Testis (tissue), 3 donors: ENCODE results near the gene GUCD1. TPM values are rescaled to one million over a fixed set of nuclear protein-coding genes. Genes with fewer than 3 reads are reported as not detected.

ENCODE experiments used
- DNase-seq: peaks from one replicate; pipeline ENCODE4 v3.0.0-alpha.2; 2019
- H3K27ac ChIP-seq, 2 donors: fragments of 200-600 bp; sonication (generic); one replicate each; pipeline ENCODE4 v1.5.1; 2019
- H3K27me3 ChIP-seq: fragments of 200-600 bp; sonication (generic); one replicate; pipeline ENCODE4 v1.5.1; 2019
- H3K36me3 ChIP-seq: fragments of 200-600 bp; sonication (generic); one replicate; pipeline ENCODE4 v1.5.1; 2017; ENCODE audit warnings: low read depth; ENCODE audit errors: missing control alignments
- H3K4me1 ChIP-seq: fragments of 200-600 bp; sonication (generic); one replicate; pipeline ENCODE4 v1.5.1; 2019
- H3K4me3 ChIP-seq, 2 donors: fragments of 200-600 bp; sonication (generic); one replicate each; pipeline ENCODE4 v1.5.1; 2017 to 2019
- H3K9me3 ChIP-seq: fragments of 200-600 bp; sonication (generic); one replicate; pipeline ENCODE4 v1.5.1; 2017
- POLR2A ChIP-seq: fragments of 450-650 bp; IDR thresholded peaks from one replicate; pipeline ENCODE4 v1.6.1; 2017; ENCODE audit warnings: antibody characterized with exemption, mild to moderate bottlenecking, moderate library complexity
- WGBS, 2 donors: methylation state at CpG; one replicate each; pipeline ENCODE4 v1.1.5; 2018; 5-methylcytosine and 5-hydroxymethylcytosine counted together
- intact Hi-C: fragments of 100-400 bp; cut with DNase I; formaldehyde crosslinking; loops from one replicate; pipeline ENCODE4 v1.15.1; 2023; ENCODE audit warnings: low total_unique reads
- polyA plus RNA-seq: library from polyadenylated mRNA; stranded (reverse); fragments of 350-450 nt; fragmentation: Illumina TruSeq; extraction: RNeasy Lipid Tissue Mini Kit (QIAGEN cat#74804); gene quantifications from one replicate; pipeline ENCODE4 v1.2.3, GENCODE V29; 2014; ENCODE audit warnings: low read depth, low replicate concordance; ENCODE audit not compliant: insufficient read depth
- total RNA-seq, 2 donors: library from RNA; depleted of rRNA; stranded (reverse); fragments of >200 nt; gene quantifications; one replicate each; pipeline ENCODE4 v1.2.3, GENCODE V29; 2016
- TF ChIP-seq, protein P1 (sequence below), 3 experiments: fragments of 450-650 bp in 2 of 3; fragments of 200-600 bp in 1 of 3; sonication (generic) in 1 of 3; IDR thresholded peaks; one replicate each; pipeline ENCODE4 v1.5.1; 2016 to 2019; ENCODE audit warnings: antibody characterized with exemption in 3 of 3, mild to moderate bottlenecking in 2 of 3, moderate library complexity in 1 of 3

The GUCD1 gene
- total and polyA plus RNA-seq, 3 donors from 2014 or later = 91.7 to 123 (median 93.6) TPM

DNA sequence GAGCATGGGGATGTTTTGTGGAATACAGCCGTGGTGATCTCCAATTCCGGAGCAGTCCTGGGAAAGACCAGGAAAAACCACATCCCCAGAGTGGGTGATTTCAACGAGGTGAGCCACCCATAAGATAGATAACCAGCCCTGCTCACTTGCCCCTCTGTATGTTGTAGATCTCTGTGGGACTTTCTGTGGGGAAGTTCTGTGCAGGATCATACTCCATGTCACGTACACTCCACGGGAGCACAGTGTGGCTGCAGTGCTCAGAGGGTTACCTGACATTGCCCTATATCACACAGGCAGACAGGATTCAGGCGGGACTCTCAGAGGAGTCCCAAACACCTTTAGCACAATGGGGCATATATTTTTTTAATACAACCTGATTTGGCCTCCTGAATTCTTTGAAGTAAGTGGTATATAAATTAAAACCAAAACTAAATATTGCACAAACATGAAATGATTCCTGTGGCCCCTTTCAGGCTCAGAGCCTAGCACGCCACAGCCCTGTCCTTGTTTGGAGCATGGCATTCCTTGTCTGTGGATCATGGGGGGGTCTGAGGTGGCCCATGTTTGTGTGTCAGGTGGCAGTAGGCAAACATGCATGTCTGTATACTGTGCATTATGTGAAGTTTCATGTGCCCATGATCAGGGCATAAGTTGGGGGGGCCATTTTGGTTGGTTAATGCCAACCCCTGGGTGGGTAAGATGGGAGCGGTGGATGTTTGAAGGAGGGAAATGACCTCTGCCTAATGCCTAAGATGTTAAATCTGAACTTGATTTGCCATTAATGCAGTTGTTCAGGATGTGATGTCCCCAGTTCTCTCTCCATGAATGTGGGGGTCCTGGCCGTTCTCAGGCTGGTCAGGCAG lies 41.3 kb downstream of the GUCD1 start:
- TF ChIP-seq, protein P1, sequence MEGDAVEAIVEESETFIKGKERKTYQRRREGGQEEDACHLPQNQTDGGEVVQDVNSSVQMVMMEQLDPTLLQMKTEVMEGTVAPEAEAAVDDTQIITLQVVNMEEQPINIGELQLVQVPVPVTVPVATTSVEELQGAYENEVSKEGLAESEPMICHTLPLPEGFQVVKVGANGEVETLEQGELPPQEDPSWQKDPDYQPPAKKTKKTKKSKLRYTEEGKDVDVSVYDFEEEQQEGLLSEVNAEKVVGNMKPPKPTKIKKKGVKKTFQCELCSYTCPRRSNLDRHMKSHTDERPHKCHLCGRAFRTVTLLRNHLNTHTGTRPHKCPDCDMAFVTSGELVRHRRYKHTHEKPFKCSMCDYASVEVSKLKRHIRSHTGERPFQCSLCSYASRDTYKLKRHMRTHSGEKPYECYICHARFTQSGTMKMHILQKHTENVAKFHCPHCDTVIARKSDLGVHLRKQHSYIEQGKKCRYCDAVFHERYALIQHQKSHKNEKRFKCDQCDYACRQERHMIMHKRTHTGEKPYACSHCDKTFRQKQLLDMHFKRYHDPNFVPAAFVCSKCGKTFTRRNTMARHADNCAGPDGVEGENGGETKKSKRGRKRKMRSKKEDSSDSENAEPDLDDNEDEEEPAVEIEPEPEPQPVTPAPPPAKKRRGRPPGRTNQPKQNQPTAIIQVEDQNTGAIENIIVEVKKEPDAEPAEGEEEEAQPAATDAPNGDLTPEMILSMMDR (IDR thresholded peaks at IDR 0.05) = no peak
- TF ChIP-seq POLR2A = no peak
- Histone ChIP-seq H3K36me3 (no peaks in the 10 kb centered on the region), H3K9me3 (no peaks in the 10 kb centered on the region), H3K4me1 (peaks cover 14% of the 10 kb centered on the region), H3K27ac (no peak overlapping the region), H3K4me3 (no peak overlapping the region), H3K27me3 (no peaks in the 10 kb centered on the region)
- intact Hi-C loops = no loop called here
- DNase-seq = no peak
- WGBS, 2 donors = 92 to 93% methylated on average over 9 of the region's 9 CpGs

DNA sequence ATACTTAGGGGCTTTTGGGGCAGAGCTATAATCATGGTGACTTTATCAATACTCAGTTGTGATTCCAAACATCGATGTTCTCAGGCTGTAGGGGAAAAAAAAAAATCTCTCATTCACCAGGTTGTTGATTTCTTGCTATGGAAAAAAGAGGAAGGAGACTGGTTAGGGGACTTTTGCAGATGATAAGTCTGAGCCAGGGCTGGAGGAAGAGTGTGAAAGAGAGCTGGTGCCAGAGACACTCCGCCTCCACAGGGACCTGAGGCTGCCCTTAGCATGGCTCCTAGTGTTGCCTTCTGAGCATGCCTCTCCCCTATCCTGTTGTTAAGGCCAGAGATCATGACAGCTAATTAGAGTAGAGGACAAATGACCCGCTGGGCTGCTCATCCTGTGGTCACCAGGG lies 42.9 kb downstream of the GUCD1 start:
- no peaks in the 10 kb centered on the region for H3K9me3 ChIP-seq
- no peaks in the 10 kb centered on the region for H3K36me3 ChIP-seq
- TF ChIP-seq POLR2A = no peak
- TF ChIP-seq, protein P1 (IDR thresholded peaks at IDR 0.05) = no peak
- H3K4me3 ChIP-seq = no peak overlapping the region
- H3K27me3 ChIP-seq = no peaks in the 10 kb centered on the region
- intact Hi-C loops = no loop called here
- WGBS, 2 donors = 69 to 70% methylated on average over 3 of the region's 3 CpGs
- H3K4me1 ChIP-seq = peaks cover 14% of the 10 kb centered on the region
- no peak overlapping the region for H3K27ac ChIP-seq
- DNase-seq = no peak

DNA sequence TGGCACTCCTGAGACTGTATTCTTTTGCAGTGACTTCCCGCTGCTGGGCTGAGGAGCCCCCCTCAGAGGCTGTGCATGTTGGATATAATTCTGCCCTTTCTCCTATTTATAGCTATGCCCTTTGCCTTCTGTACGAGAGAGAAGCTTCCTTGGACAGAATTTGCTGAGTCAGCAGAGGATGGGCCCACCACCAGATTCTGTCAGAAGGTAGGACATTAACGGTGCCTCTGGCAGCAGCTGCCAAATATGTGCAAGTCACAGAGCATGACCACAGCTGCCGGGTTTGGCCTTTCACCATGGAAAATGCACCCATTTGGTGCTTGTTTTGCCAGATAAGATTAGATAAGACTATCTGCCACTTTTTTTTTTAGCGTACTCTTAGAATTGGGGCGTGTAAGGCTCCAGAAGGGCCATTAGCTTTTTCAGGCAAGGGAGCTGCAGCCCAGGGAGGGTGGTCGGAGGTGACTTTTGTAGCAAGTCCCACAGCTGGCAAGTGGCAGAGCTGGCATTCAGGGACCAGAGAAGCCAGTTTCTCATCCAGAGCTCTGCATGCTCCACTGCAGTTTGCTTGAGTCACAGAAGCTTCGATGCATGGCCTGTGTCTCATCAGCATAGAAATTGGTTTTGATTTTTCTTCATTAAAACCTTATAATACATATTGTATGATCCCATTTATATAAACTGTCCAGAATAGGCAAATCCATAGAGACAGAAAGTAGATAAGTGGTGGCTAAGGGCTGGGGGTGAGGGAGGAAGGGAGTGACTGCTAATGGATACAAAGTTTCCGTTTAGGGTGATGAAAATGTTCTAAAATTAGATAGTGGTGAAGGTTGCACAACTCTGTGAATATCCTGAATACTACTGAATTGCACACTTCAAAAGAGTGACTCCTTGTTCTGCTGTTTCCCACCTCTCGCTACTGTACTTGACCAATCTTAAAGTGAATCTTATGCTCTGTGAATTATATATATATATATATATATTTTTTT lies 44.0 kb downstream of the GUCD1 start:
- Histone ChIP-seq H3K27ac (no peak overlapping the region), H3K36me3 (no peaks in the 10 kb centered on the region), H3K27me3 (no peaks in the 10 kb centered on the region), H3K9me3 (no peaks in the 10 kb centered on the region), H3K4me1 (peaks cover 14% of the 10 kb centered on the region), H3K4me3 (no peak overlapping the region)
- DNase-seq = peak; percentile 54
- intact Hi-C loops = no loop called here
- TF ChIP-seq, protein P1 (IDR thresholded peaks at IDR 0.05) = no peak
- TF ChIP-seq POLR2A = no peak
- WGBS, 2 donors = 44 to 45% methylated on average over 9 to 10 of the region's 10 CpGs

DNA sequence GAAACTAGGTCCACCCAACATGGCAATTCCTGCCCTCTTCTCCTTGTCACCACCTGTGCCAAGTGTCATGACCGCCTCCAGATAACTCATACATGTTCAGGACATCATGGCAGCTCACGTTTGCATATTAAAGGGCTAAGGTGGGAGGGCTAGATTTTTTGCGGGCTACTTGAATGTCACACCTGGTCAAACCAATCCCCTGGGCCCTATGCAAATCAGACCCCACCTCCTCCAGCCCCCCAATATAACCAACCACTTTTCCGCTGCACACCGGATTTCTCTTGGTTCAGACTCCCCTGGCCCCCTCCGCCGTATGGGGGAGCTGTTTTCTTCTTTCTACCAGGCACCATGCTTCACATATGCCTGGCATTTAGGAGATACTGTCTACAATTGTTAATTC lies 47.2 kb downstream of the GUCD1 start:
- TF ChIP-seq, protein P1 (IDR thresholded peaks at IDR 0.05) = no peak
- no peak for TF ChIP-seq POLR2A
- Histone ChIP-seq H3K4me1 (peaks cover 14% of the 10 kb centered on the region), H3K36me3 (no peaks in the 10 kb centered on the region), H3K27ac (no peak overlapping the region), H3K9me3 (no peaks in the 10 kb centered on the region), H3K4me3 (no peak overlapping the region), H3K27me3 (no peaks in the 10 kb centered on the region)
- intact Hi-C loops = loop anchor here (10.0 kb wide), 2 partner anchors 83 to 183 kb away; partner anchors contain the start of gene ADORA2A
- WGBS, 2 donors = 83 to 90% methylated on average over 7 of the region's 7 CpGs
- no peak for DNase-seq
